Limb (tissue), 2 donors: ENCODE data around the gene FLYWCH2.
A peak's percentile ranks its signal among the peaks of the same experiment; 100 is the strongest.

ENCODE experiments used
- DNase-seq, 2 donors: peaks; one replicate each; pipeline ENCODE4 v3.0.0-alpha.2; 2016; ENCODE audit errors: extremely low spot score in 2 of 2

Gene FLYWCH2

GRCh38 chr16:2882650-2883457 is at the start of gene FLYWCH2:
FLYWCH2 (plus strand) TSS chr16:2883215; CDS start chr16:2896450, 13,235 bp downstream.
- peak; percentile 98 to 100 for DNase-seq

GRCh38 chr16:2833776-2834175 is 49.2 kb upstream of the FLYWCH2 start:
- no peak for DNase-seq

GRCh38 chr16:2834968-2835367 is 48.0 kb upstream of the FLYWCH2 start:
- no peak for DNase-seq

GRCh38 chr16:2835638-2836493 is 47.1 kb upstream of the FLYWCH2 start:
- no peak for DNase-seq

- no peak for DNase-seq
Measured at GRCh38 chr16:2836646-2837508, 46.1 kb upstream of the FLYWCH2 start.

GRCh38 chr16:2838928-2839327 is 44.1 kb upstream of the FLYWCH2 start:
- peak; percentile 42 to 70 for DNase-seq

- peak in 1 of 2 donors; percentile 18 for DNase-seq
Measured at GRCh38 chr16:2839650-2840450, 43.2 kb upstream of the FLYWCH2 start.

GRCh38 chr16:2840914-2841313 is 42.1 kb upstream of the FLYWCH2 start:
- DNase-seq: peak in 1 of 2 donors; percentile 8

- peak in 1 of 2 donors; percentile 11 for DNase-seq
Measured at GRCh38 chr16:2841606-2842339, 41.2 kb upstream of the FLYWCH2 start.

GRCh38 chr16:2842340-2843000 is 40.5 kb upstream of the FLYWCH2 start:
- DNase-seq: peak in 1 of 2 donors; percentile 32

GRCh38 chr16:2843526-2843925 is 39.5 kb upstream of the FLYWCH2 start:
- DNase-seq: no peak

GRCh38 chr16:2845116-2845515 is 37.9 kb upstream of the FLYWCH2 start:
- no peak for DNase-seq

GRCh38 chr16:2846511-2847310 is 36.3 kb upstream of the FLYWCH2 start:
- no peak for DNase-seq

GRCh38 chr16:2848933-2849725 is 33.9 kb upstream of the FLYWCH2 start:
- no peak for DNase-seq

- DNase-seq: no peak
Measured at GRCh38 chr16:2852003-2852730, 30.8 kb upstream of the FLYWCH2 start.

- DNase-seq: no peak
Measured at GRCh38 chr16:2852731-2853507, 30.1 kb upstream of the FLYWCH2 start.
